Measurements from ENCODE around the gene NFS1.
"Not testable (repeated sequence)": the region's sequence is repeated elsewhere in the genome, so short reads cannot be mapped to it uniquely, and the experiment has no call there.

The NFS1 gene

GRCh38 chr20:35706591-35707529 is 7.7 kb upstream of the NFS1 start:
- DNase-seq, result not testable (repeated sequence)

- not testable (repeated sequence) for DNase-seq
Observed at GRCh38 chr20:35705894-35706293, 6.7 kb upstream of the NFS1 start.

GRCh38 chr20:35704514-35705261 is 5.5 kb upstream of the NFS1 start:
- no peak for DNase-seq

GRCh38 chr20:35702824-35703695 is 3.9 kb upstream of the NFS1 start:
- no peak for DNase-seq

- DNase-seq, result no peak
Observed at GRCh38 chr20:35702051-35702823, 3.1 kb upstream of the NFS1 start.

- DNase-seq, result no peak
Observed at GRCh38 chr20:35700625-35701148, 1.5 kb upstream of the NFS1 start.

GRCh38 chr20:35699957-35700624 is 939 bp upstream of the NFS1 start:
- no peak for DNase-seq

GRCh38 chr20:35698298-35699126 is 640 bp downstream of the NFS1 start:
- no peak for DNase-seq

GRCh38 chr20:35697696-35698297 is 1.4 kb downstream of the NFS1 start:
- no peak for DNase-seq

- DNase-seq, result no peak
Observed at GRCh38 chr20:35695978-35696377, 3.2 kb downstream of the NFS1 start.

- no peak for DNase-seq
Observed at GRCh38 chr20:35695245-35695749, 3.9 kb downstream of the NFS1 start.

- DNase-seq, result no peak
Observed at GRCh38 chr20:35690265-35690664, 8.9 kb downstream of the NFS1 start.

- DNase-seq, result not testable (repeated sequence)
Observed at GRCh38 chr20:35686872-35687271, 12.3 kb downstream of the NFS1 start.

GRCh38 chr20:35685368-35685767 is 13.8 kb downstream of the NFS1 start:
- DNase-seq, result not testable (repeated sequence)

GRCh38 chr20:35681960-35682359 is 17.2 kb downstream of the NFS1 start:
- no peak for DNase-seq

- DNase-seq, result peak; percentile 27 to 49
Observed at GRCh38 chr20:35680452-35681183, 18.5 kb downstream of the NFS1 start.

- no peak for DNase-seq
Observed at GRCh38 chr20:35674921-35675320, 24.2 kb downstream of the NFS1 start.

- DNase-seq, result no peak
Observed at GRCh38 chr20:35673884-35674283, 25.3 kb downstream of the NFS1 start.

GRCh38 chr20:35669681-35670080 is 29.5 kb downstream of the NFS1 start:
- no peak for DNase-seq

Data from AML-193 (cell line).